ENCODE measurements around the gene RADIL. TPM values are rescaled to one million over a fixed set of nuclear protein-coding genes. Genes with fewer than 3 reads are reported as not detected.

Gene RADIL
- total RNA-seq, 4 donors from 2014 or later, result 1.5 to 2.6 (median 2.1) TPM

DNA sequence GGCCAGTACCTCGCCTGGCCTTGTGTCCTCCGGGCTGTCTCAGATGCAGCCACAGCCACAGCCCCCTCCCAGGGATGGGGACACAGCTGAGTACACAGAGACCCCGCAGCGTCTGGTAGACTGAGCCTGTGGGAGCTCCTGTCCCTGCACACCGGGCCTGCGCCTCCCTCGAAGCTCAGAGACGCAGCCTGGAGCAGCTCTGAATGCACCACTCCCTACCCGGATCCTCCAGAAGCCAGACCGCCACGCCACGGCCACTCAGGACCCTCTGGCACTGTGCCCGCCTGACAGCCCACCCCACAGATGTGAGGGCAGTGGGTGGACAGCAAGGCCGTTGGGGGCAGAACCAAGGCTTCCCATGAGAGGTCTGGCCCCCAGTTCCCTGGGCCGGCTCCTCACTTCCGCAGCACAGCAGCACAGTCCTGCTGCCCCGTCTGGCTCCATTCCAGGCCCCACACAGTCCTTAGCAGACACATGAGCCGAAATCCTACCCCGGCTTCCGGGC lies 62.5 kb downstream of the RADIL start:
- no peak for DNase-seq (ENCODE audit: low spot score in 2 of 2)
- WGBS, 2 donors, result 83 to 88% methylated on average over 19 to 20 of the region's 20 CpGs
- intact Hi-C loops (cut with DNase I; ENCODE audit: low total_unique reads), result no loop called here
- TF ChIP-seq, protein P1, sequence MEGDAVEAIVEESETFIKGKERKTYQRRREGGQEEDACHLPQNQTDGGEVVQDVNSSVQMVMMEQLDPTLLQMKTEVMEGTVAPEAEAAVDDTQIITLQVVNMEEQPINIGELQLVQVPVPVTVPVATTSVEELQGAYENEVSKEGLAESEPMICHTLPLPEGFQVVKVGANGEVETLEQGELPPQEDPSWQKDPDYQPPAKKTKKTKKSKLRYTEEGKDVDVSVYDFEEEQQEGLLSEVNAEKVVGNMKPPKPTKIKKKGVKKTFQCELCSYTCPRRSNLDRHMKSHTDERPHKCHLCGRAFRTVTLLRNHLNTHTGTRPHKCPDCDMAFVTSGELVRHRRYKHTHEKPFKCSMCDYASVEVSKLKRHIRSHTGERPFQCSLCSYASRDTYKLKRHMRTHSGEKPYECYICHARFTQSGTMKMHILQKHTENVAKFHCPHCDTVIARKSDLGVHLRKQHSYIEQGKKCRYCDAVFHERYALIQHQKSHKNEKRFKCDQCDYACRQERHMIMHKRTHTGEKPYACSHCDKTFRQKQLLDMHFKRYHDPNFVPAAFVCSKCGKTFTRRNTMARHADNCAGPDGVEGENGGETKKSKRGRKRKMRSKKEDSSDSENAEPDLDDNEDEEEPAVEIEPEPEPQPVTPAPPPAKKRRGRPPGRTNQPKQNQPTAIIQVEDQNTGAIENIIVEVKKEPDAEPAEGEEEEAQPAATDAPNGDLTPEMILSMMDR (IDR thresholded peaks at IDR 0.05), result no peak
- no peak for TF ChIP-seq POLR2A (IDR thresholded peaks at IDR 0.05)
- no peak overlapping the region for H3K4me3 ChIP-seq (ENCODE audit: low read depth, poor library complexity, severe bottlenecking)

DNA sequence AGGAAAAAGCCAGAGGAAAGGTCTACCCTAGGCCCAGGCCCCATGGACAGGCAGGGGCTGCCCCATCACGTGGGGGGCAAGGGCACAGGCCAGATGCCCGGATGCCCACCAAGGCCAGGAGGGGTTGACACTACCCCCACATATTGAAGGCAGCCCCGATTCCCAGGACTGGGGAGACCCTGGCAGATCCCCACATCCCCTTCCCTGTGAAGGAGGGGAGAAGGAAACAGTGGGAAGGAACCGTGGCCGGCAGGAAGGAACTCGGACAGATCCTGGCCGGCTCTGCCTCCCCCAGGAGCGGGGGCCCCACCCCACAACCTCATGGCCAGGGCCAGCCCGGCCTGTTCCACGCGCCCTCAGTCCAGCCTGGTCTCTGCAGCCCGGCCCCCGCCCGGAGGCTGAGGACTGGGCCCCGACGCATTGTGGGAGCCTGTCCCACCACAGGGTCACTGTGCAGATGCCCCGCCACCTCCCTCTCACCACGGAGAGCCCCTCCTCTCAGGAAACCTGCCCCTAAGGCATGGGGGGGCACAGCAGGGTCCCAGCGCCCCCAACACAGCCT lies 63.0 kb downstream of the RADIL start:
- WGBS, 2 donors, result 71 to 73% methylated on average over 19 of the region's 19 CpGs
- H3K4me3 ChIP-seq (ENCODE audit: low read depth, poor library complexity, severe bottlenecking), result no peak overlapping the region
- TF ChIP-seq, protein P1 (IDR thresholded peaks at IDR 0.05), result no peak
- TF ChIP-seq POLR2A (IDR thresholded peaks at IDR 0.05), result no peak
- intact Hi-C loops (cut with DNase I; ENCODE audit: low total_unique reads), result no loop called here
- no peak for DNase-seq (ENCODE audit: low spot score in 2 of 2)

DNA sequence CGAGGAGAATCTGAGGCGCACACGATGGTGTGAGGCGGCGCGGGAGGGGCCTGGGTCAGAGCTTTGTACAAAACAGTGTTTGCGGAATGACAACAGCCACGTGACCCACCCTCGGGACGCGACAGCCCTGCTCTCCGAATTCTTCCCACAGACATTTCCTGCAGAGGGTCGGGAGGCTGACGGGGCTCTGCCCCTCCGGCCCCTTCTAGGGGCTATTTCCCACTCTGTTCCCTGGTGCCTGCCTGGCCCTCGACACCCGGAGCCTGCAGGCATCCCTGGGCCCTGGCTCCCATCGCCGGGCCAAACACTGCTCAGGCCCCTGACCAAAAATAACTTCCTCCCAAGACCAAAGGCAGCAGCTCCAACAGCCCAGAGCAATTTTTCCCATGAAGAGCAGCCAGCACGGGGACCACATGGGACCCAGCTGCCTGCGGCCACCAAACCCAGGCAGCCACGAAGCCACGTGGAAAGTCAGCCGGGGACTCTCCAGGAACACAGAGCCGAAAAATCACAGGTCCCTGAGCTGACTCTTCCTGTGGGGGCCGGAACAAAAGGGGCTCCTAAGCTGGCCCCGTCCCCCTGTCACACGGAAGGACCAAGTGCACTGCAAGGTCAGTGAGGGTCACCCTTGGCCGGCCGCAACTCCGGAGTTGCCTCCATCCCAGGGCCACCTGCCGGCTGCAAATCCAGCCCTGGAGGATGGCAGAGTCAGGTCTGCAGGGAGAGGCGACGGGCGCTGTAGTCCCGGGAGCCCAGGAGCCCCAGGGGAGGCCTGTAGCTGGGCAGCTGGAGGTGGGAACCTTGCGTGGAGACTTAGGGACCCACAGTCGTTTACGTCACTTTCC lies 63.7 kb downstream of the RADIL start:
- intact Hi-C loops (cut with DNase I; ENCODE audit: low total_unique reads), result no loop called here
- no peak for DNase-seq (ENCODE audit: low spot score in 2 of 2)
- 71 to 72% methylated on average over 35 to 39 of the region's 39 CpGs for WGBS, 2 donors

DNA sequence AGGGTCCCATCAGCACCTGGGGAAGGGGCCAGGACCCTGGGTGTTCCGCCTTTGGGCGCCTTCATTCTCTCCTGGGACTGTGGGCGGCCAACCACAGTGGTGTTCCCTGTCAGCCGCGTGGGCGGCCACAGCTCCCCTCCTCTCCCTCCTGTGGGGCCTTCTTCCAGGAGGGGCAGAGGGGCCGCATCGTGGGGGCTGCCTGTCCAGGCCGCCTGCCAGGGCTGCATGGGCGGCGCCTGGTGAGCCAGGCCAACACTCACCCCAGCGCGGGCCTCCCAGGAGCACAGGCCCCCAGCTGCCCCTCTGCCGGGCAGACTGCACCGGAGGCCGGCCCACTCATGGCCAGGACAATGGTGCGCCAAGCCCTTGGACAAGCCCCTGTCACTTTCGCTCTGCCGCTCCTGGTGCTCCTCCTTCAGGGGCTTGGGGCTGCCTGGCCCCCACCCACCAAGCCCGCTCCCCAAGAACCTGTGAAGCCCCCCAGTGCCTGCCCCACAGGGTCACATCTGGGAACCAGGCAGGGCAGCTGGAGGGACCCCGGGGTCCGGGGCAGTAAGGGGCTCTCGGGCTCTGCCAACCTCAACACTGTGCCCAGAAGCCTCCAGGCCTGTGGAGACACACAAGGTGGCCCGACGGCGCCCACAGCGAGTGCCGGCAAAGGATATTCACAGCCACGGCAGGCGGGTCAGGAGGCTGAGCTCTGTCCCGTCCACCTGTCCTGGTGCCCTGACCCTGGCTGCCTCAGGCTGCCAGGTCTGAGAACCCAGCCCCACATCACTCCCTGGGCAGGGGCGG lies 65.3 kb downstream of the RADIL start:
- TF ChIP-seq, protein P1 (IDR thresholded peaks at IDR 0.05), result no peak
- no peak for TF ChIP-seq POLR2A (IDR thresholded peaks at IDR 0.05)
- no peak overlapping the region for H3K4me3 ChIP-seq (ENCODE audit: low read depth, poor library complexity, severe bottlenecking)
- no peak for DNase-seq (ENCODE audit: low spot score in 2 of 2)
- intact Hi-C loops (cut with DNase I; ENCODE audit: low total_unique reads), result no loop called here
- WGBS, 2 donors, result 91 to 92% methylated on average over 14 to 18 of the region's 32 CpGs

More for the DNA sequence above, 63.7 kb downstream of the RADIL start:
- no peak overlapping the region for H3K4me3 ChIP-seq (ENCODE audit: low read depth, poor library complexity, severe bottlenecking)
- TF ChIP-seq POLR2A (IDR thresholded peaks at IDR 0.05), result no peak
- TF ChIP-seq, protein P1 (IDR thresholded peaks at IDR 0.05), result no peak

DNA sequence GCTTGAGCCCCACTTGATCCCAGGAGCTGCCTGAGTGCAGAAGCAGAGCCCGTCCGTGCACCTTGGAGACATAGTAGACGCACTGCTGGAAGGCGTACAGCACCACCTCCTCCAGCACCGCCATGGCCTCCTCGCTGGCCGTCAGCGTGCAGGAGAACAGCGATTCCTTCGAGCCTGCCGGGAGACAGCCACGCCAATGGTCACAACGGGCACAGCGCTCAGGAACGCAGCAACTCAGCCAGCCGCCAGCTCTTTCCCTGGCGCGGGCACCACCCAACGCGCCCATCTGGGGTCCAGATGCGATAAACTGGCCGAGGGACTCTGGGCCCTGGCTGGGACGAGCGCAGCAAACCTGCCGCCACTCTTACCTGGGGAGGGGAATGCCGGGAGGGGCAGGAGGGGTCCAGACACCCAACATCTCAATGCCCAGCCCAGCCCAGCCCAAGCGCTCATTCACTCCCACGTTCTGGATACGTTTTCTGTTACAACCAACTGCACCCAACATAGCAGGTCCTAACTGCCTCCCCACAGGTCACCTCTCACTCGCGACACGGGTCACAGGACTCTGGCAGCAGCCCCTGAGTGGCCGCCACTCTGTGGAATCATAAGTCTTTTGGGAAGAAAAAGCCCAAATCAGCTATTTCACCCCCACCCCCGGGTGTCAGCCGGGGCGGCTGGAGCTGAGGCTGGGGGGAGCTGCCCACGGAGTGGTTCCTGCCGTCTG lies 66.2 kb downstream of the RADIL start:
- TF ChIP-seq POLR2A (IDR thresholded peaks at IDR 0.05), result no peak
- TF ChIP-seq, protein P1 (IDR thresholded peaks at IDR 0.05), result no peak
- intact Hi-C loops (cut with DNase I; ENCODE audit: low total_unique reads), result no loop called here
- H3K4me3 ChIP-seq (ENCODE audit: low read depth, poor library complexity, severe bottlenecking), result no peak overlapping the region
- DNase-seq (ENCODE audit: low spot score in 2 of 2), result no peak
- WGBS, 2 donors, result 90 to 94% methylated on average over 36 to 38 of the region's 38 CpGs

Data from lower leg skin (tissue), 4 donors.